A673 (cell line): ENCODE data around the gene APOBR. TPM values are rescaled to one million over a fixed set of nuclear protein-coding genes. Genes with fewer than 3 reads are reported as not detected.

Experiments
- BruUV-seq: library from RNA; stranded (reverse); fragments of 400-500 nt; replicated peaks from 2 replicates; lab custom pipeline; 2021; lab: Mats Ljungman, UMichigan
- CTCF ChIA-PET: fragments of 300-600 bp; sonication (Branson Sonifier 250); formaldehyde crosslinking; loops from one replicate; lab custom pipeline; 2022; ENCODE audit warnings: antibody characterized with exemption; lab: Charles Lee
- POLR2A ChIA-PET: fragments of 300-600 bp; sonication (Branson Sonifier 250); formaldehyde crosslinking; loops from one replicate; lab custom pipeline; 2022; ENCODE audit warnings: antibody characterized with exemption; ENCODE audit not compliant: low non-redundant PET; lab: Charles Lee
- DNase-seq: peaks from one replicate; pipeline ENCODE4 v3.0.0-alpha.2; 2015; ENCODE audit warnings: low spot score
- H3K27ac ChIP-seq: fragments of 200-600 bp; sonication (generic); 2 replicates; pipeline ENCODE4 v1.5.1; 2016; ENCODE audit warnings: mixed run types, low read depth, mild to moderate bottlenecking, mixed read lengths, antibody characterized with exemption, low read length; ENCODE audit not compliant: poor library complexity, severe bottlenecking
- H3K27me3 ChIP-seq: fragments of 200-600 bp; sonication (generic); replicated peaks from 2 replicates; pipeline ENCODE4 v1.6.1; 2017; ENCODE audit warnings: mixed run types, low read depth, mild to moderate bottlenecking, mixed read lengths, antibody characterized with exemption, low read length; ENCODE audit not compliant: insufficient read depth, poor library complexity
- H3K36me3 ChIP-seq: fragments of 200-600 bp; sonication (generic); 2 replicates; pipeline ENCODE4 v1.6.1; 2016; ENCODE audit warnings: mixed run types, mild to moderate bottlenecking, mixed read lengths, antibody characterized with exemption, low read length; ENCODE audit not compliant: insufficient read depth, poor library complexity, severe bottlenecking
- H3K4me1 ChIP-seq: fragments of 200-600 bp; sonication (generic); 2 replicates; pipeline ENCODE4 v1.6.1; 2017; ENCODE audit warnings: mixed run types, mild to moderate bottlenecking, mixed read lengths, antibody characterized with exemption, low read length; ENCODE audit not compliant: insufficient read depth, poor library complexity, severe bottlenecking
- H3K4me3 ChIP-seq: fragments of 200-600 bp; sonication (generic); 2 replicates; pipeline ENCODE4 v1.5.1; 2016; ENCODE audit warnings: low read depth, mixed run types, mild to moderate bottlenecking, mixed read lengths, low read length; ENCODE audit not compliant: poor library complexity, severe bottlenecking
- H3K9me3 ChIP-seq: fragments of 200-600 bp; sonication (generic); 2 replicates; pipeline ENCODE4 v1.6.1; 2016; ENCODE audit warnings: mixed run types, low read depth, mild to moderate bottlenecking, mixed read lengths, antibody characterized with exemption, low read length; ENCODE audit not compliant: poor library complexity, severe bottlenecking
- CTCF ChIP-seq: fragments of 300-800, 200-600 bp; sonication (generic); conservative IDR thresholded peaks from 2 replicates; pipeline ENCODE4 v1.5.1; 2017; ENCODE audit warnings: low read depth, mild to moderate bottlenecking, antibody characterized with exemption, low read length, moderate library complexity, mixed read lengths
- EZH2 ChIP-seq: fragments of 200-600 bp; sonication (generic); IDR thresholded peaks from 2 replicates; pipeline ENCODE4 v1.6.1; 2017; ENCODE audit warnings: borderline replicate concordance, low read depth, mild to moderate bottlenecking, mixed read lengths, antibody characterized with exemption, low read length; ENCODE audit not compliant: poor library complexity, severe bottlenecking
- intact Hi-C: fragments of 100-400 bp; cut with micrococcal nuclease; formaldehyde crosslinking; loops from one replicate; pipeline ENCODE4 v1.10.0; 2022; ENCODE audit not compliant: unreplicated experiment
- total RNA-seq: library from RNA; stranded (reverse); gene quantifications from 2 replicates; pipeline ENCODE4 v1.2.3, GENCODE V29; 2021

The APOBR gene
- total RNA-seq, 1 experiment from 2014 or later = not detected

GRCh38 chr16:28513484-28514181, 19.2 kb downstream of the APOBR start:
- H3K27me3 ChIP-seq = no peaks in the 10 kb centered on the region
- H3K4me1 ChIP-seq = no peaks in the 10 kb centered on the region
- no peak for DNase-seq
- H3K36me3 ChIP-seq = no peaks in the 10 kb centered on the region
- ChIA-PET POLR2A (interaction anchor here (0.6 kb wide), 1 partner anchor 22 kb away, joined by 15 read pairs; the partner anchor contains the start of gene CLN3), CTCF (no interaction called here)
- no TSS peak for BruUV-seq
- H3K9me3 ChIP-seq = no peaks in the 10 kb centered on the region
- no peak overlapping the region for H3K27ac ChIP-seq
- TF ChIP-seq CTCF = no peak
- TF ChIP-seq EZH2 = no peak
- no peak overlapping the region for H3K4me3 ChIP-seq
- intact Hi-C loops = no loop called here

DNA sequence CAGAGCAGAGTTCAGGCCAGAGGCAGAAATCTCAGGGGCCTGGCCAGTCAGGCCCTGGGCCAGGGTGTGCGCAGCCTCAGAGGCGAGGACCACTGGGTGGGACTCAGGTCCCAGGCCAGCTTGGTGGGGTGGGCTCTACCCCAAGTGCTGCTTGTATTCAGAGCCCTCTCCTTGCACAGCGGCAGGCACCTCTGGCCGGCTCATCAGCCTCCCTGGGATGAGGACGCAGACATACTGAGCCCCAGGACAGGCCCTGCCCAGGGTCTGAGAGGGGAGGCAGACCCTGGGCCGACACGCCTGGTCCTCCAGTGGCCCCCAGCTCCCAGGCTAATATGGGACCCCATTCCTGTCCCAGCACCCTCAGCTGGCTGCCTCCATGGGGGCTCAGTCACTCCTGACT, 19.8 kb downstream of the APOBR start:
- H3K4me1 ChIP-seq = no peaks in the 10 kb centered on the region
- no peaks in the 10 kb centered on the region for H3K9me3 ChIP-seq
- no peaks in the 10 kb centered on the region for H3K27me3 ChIP-seq
- H3K4me3 ChIP-seq = no peak overlapping the region
- ChIA-PET POLR2A (no interaction called here), CTCF (no interaction called here)
- H3K27ac ChIP-seq = no peak overlapping the region
- H3K36me3 ChIP-seq = no peaks in the 10 kb centered on the region
- TF ChIP-seq CTCF (no peak), EZH2 (no peak)
- no TSS peak for BruUV-seq
- no peak for DNase-seq
- intact Hi-C loops = no loop called here

GRCh38 chr16:28520672-28521071, 26.2 kb downstream of the APOBR start:
- H3K27me3 ChIP-seq = no peaks in the 10 kb centered on the region
- BruUV-seq = no TSS peak
- H3K4me1 ChIP-seq = no peaks in the 10 kb centered on the region
- ChIA-PET POLR2A (no interaction called here), CTCF (no interaction called here)
- no peak for DNase-seq
- H3K4me3 ChIP-seq = no peak overlapping the region
- H3K27ac ChIP-seq = no peak overlapping the region
- no peaks in the 10 kb centered on the region for H3K9me3 ChIP-seq
- intact Hi-C loops = no loop called here
- TF ChIP-seq CTCF (no peak), EZH2 (no peak)
- no peaks in the 10 kb centered on the region for H3K36me3 ChIP-seq
